Activated CD4-positive, alpha-beta T cell treated with anti-CD3 and anti-CD28 coated beads, Interleukin-2, amount 50 U/mL, for 24 hours (primary cell): Measurements from ENCODE around the gene AJAP1.

Source experiments
- DNase-seq, 2 donors: peaks; one replicate each; pipeline ENCODE4 v3.0.0-alpha.2; 2020; ENCODE audit warnings: low read depth in 1 of 2, low spot score in 1 of 2

Gene AJAP1

DNA sequence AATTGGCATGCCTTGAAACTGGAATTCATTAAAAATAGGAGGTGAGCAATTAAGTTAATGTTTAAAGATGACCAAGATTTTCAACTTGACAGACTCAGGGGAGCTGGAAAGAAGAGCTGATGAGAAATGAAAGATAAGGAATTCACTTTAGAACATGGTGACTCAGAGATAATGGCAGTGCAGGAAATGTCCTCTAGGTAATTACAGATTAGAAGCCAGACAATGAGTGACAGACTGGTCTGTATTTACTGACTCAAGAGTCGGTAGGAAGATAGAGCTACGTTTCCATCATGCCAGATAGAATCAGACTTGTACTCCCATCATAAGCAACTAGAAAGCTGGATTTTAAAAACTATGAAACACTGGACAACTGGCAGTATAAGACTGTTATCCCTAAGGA is 151.6 kb downstream of the AJAP1 start:
- DNase-seq: no peak

DNA sequence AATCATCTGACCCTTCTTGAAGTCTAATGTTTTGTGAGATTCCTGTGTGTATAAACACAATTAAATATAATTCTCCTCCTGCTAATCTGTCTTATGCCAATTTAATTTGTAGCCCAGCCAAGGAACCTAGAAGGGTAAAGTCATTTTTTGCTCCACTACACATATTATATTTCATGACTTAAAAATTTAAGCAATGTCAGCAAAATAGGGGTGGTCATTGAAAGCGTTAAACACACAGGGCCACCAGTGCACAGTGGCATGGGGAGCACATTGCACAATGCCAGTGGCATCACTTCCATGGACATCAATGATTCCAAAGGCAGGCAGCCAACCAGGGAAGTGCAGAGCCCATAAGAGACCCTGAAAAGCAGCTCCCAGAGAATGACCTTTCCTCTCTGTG is 166.1 kb downstream of the AJAP1 start:
- DNase-seq: no peak

DNA sequence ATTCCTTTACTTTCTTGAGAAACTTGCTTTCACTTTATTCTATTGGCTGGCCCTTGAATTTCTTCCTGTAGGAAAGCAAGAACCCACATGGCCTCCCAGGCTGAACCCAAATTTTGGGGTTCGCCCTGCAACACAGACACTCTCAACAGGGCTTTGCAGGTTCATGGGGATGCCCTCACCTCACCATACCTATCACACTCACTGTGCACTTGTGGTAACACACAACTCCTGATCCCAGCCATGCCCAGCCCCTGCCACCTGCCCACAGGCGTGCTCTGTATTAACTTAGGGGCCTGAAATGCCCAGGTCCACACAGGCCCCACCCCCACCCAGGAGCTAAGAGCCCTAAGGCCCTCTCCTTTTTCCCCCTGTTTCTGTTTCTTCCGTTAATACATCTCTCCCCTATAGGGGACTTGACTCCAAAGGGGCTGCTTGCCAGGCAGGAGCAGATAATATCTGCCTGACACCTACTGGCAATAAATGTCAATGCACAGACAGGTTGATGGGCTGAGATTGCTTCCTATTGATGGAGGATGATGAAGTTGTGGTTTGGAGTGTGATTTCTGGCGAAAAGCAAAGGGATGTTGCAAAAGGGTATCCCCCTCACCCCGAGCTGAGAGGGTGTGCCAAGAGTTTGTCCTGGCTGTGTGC is 171.5 kb downstream of the AJAP1 start:
- no peak for DNase-seq

DNA sequence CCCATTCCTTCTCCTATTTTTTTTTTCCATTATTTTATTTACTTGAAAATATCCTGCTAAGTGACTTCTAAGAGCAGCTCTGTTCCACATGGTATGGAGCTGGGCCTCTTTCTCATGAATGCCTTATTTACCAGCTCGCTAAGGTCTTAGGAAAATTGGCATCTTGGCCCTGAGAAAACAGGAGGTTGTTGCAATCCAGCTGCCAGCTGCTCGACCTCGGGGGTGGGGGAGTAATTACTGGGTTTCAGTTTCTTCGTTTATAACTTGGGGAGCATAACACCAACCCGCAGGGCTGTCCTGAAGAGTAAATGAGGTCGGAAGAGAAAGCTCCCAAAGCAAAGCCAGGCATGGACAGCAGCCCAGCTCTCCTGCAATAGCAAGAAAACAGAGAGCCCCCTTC is 176.3 kb downstream of the AJAP1 start:
- no peak for DNase-seq

DNA sequence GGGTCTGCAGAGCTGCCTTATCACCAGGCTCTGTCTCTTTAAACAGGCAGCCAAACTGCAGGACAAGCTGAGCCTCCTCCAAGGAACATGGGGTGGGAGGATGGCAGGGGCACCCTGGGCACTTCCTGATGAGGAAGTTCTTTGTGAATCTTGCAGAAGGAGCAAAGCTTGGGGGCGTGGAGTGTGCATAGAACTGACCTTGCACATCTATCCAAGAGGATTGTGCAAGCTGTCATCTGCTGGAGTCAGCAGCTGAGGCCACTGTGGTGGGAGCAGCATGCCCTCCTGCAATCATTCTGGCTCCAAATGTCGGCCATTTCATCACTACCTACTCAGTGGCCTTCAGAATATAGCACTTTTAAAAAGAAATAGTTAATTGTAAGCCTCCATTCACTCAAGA is 182.2 kb downstream of the AJAP1 start:
- DNase-seq: no peak

DNA sequence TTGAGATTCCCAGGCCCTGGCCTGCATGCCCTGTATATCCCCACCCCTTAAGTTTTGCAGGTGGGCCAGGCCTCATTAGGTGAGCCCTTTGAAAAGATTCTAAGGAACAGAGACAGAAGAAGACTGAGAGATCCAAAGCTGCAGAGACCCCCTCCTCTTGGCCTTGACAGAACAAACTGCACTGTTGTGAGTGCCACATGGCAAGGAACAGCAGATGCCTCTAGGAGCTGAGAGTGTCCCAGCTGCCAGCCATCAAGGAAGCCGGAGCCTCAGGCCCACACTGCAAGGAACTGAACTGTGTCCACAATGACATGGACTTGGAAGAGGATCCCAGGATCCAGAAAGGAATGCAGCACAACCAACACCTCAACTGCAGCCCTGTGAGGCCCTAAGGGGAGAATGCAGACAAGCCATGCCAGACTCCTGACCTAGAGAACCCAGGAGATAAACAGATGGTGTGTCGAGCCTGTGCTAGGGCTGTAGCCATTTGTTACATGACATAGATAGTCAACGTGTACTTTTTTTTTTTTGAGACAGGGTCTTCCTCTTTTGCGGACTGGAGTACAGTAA is 182.7 kb downstream of the AJAP1 start:
- DNase-seq: no peak

DNA sequence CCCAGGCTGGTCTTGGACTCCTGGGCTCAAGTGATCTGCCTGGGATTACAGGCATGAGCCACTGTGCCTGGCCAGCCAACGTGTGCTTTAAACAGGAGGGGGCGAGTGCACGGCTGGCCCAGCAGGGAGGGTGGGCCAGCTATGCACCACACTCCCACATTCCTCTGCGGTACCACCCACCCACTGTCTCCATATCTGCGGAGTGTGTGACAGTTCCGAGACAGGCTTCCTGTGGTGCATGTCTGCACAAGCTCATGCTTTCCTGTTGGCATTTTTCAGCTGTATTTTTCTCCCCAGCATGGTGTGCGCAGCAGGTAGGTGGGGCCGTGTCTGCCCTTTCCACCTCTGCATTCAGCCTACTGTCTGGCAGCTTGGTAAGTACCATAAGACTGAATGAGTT is 183.3 kb downstream of the AJAP1 start:
- DNase-seq: no peak

DNA sequence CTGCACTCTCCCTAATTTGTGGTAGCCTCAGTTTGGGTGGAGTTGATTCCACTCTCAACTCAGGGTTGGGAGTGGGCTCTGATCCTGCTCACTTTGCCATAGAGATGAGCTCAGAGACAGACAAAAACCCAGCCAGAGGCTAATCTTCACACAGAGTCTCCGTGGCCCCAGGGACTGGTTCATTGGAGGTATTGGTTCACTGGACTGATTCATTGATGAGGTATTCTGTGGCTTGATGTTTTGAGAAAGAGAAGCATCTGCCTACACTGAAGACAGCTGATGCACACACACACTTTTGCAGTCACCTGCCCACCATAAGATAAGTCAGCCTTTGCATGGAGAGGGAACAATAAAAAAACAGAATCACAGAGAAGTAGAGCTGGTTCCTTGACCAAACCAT is 183.8 kb downstream of the AJAP1 start:
- no peak for DNase-seq
